HEK293 (cell line): ENCODE measurements around the gene CECR2.
A peak's percentile ranks its signal among the peaks of the same experiment; 100 is the strongest.

Experiments
- CTCF ChIA-PET: fragments of 350-600 bp; formaldehyde crosslinking; extraction: SDS; loops from one replicate; lab custom pipeline; 2021; ENCODE audit warnings: antibody characterized with exemption; lab: Yijun Ruan, JAX
- POLR2A ChIA-PET: fragments of 300-600 bp; formaldehyde crosslinking; extraction: SDS; loops from one replicate; lab custom pipeline; 2020; ENCODE audit warnings: antibody characterized with exemption, inconsistent platforms; lab: Yijun Ruan, JAX
- H3K27ac ChIP-seq: fragments of 200-500 bp; sonication (Bioruptor generic); 2 replicates; pipeline ENCODE4 v1.5.1; 2014; ENCODE audit warnings: low read depth, low read length, control low read depth, inconsistent platforms; ENCODE audit errors: extremely low read depth
- H3K36me3 ChIP-seq, 2 experiments: fragments of 200-500 bp in 1 of 2; sonication (Bioruptor generic) in 1 of 2; 1 replicate in 1 of 2; 2 replicates in 1 of 2; pipeline ENCODE4 v1.5.1; 2014 to 2017; ENCODE audit warnings: inconsistent platforms in 2 of 2, low read length in 2 of 2; ENCODE audit not compliant: control insufficient read depth in 2 of 2, insufficient read depth in 1 of 2
- H3K4me1 ChIP-seq: fragments of 200-500 bp; sonication (Bioruptor generic); 2 replicates; pipeline ENCODE4 v1.5.1; 2014; ENCODE audit warnings: mild to moderate bottlenecking, low read length, inconsistent platforms; ENCODE audit not compliant: control insufficient read depth, insufficient read depth
- H3K4me3 ChIP-seq: 2 replicates; pipeline ENCODE4 v1.5.1; 2011; ENCODE audit warnings: low read depth, mild to moderate bottlenecking, control low read depth, low read length, moderate library complexity
- H3K9me3 ChIP-seq: fragments of 200-500 bp; sonication (Bioruptor generic); 2 replicates; pipeline ENCODE4 v1.5.1; 2014; ENCODE audit warnings: low read depth, low read length, inconsistent platforms; ENCODE audit not compliant: control insufficient read depth, insufficient read depth
- GLI4 ChIP-seq: fragments of 450-650 bp; formaldehyde crosslinking; IDR thresholded peaks from 2 replicates; pipeline ENCODE4 v1.5.1; 2016; ENCODE audit warnings: missing biosample characterization, missing genetic modification characterization
- KLF8 ChIP-seq: fragments of 450-650 bp; formaldehyde crosslinking; IDR thresholded peaks from 2 replicates; pipeline ENCODE4 v1.5.1; 2016; ENCODE audit warnings: missing biosample characterization, missing genetic modification characterization
- SP2 ChIP-seq: fragments of 450-650 bp; formaldehyde crosslinking; IDR thresholded peaks from 2 replicates; pipeline ENCODE4 v1.5.1; 2016; ENCODE audit warnings: missing biosample characterization, missing genetic modification characterization
- WT1 ChIP-seq: fragments of 450-650 bp; formaldehyde crosslinking; IDR thresholded peaks from 2 replicates; pipeline ENCODE4 v1.5.1; 2016; ENCODE audit warnings: missing biosample characterization, missing genetic modification characterization
- ZNF23 ChIP-seq: fragments of 450-650 bp; formaldehyde crosslinking; IDR thresholded peaks from 2 replicates; pipeline ENCODE4 v1.5.1; 2016; ENCODE audit warnings: missing biosample characterization, missing genetic modification characterization, borderline replicate concordance
- ZNF24 ChIP-seq: fragments of 450-650 bp; formaldehyde crosslinking; IDR thresholded peaks from 2 replicates; pipeline ENCODE4 v1.5.1; 2016; ENCODE audit warnings: missing biosample characterization, missing genetic modification characterization
- ZNF248 ChIP-seq: fragments of 450-650 bp; formaldehyde crosslinking; IDR thresholded peaks from 2 replicates; pipeline ENCODE4 v1.5.1; 2017; ENCODE audit warnings: missing biosample characterization, missing genetic modification characterization
- ZNF266 ChIP-seq: fragments of 450-650 bp; formaldehyde crosslinking; IDR thresholded peaks from 2 replicates; pipeline ENCODE4 v1.5.1; 2016; ENCODE audit warnings: missing biosample characterization, missing genetic modification characterization, low read depth
- ZNF394 ChIP-seq: fragments of 450-650 bp; formaldehyde crosslinking; IDR thresholded peaks from 2 replicates; pipeline ENCODE4 v1.5.1; 2016; ENCODE audit warnings: missing biosample characterization, missing genetic modification characterization, mild to moderate bottlenecking, moderate library complexity, borderline replicate concordance
- ZNF426 ChIP-seq: fragments of 450-650 bp; formaldehyde crosslinking; IDR thresholded peaks from 2 replicates; pipeline ENCODE4 v1.5.1; 2017; ENCODE audit warnings: missing biosample characterization, missing genetic modification characterization, mild to moderate bottlenecking, inconsistent platforms, moderate library complexity
- ZNF48 ChIP-seq: fragments of 450-650 bp; formaldehyde crosslinking; IDR thresholded peaks from 2 replicates; pipeline ENCODE4 v1.5.1; 2016; ENCODE audit warnings: missing biosample characterization, missing genetic modification characterization
- ZNF530 ChIP-seq: fragments of 450-650 bp; formaldehyde crosslinking; IDR thresholded peaks from 2 replicates; pipeline ENCODE4 v1.5.1; 2016; ENCODE audit warnings: low read depth, missing biosample characterization, missing genetic modification characterization
- ZNF548 ChIP-seq: fragments of 450-650 bp; formaldehyde crosslinking; IDR thresholded peaks from 2 replicates; pipeline ENCODE4 v1.5.1; 2016; ENCODE audit warnings: missing biosample characterization, missing genetic modification characterization
- ZNF549 ChIP-seq: fragments of 450-650 bp; IDR thresholded peaks from 2 replicates; pipeline ENCODE4 v1.5.1; 2018; ENCODE audit warnings: missing biosample characterization, missing genetic modification characterization, mild to moderate bottlenecking, inconsistent platforms, moderate library complexity
- ZNF555 ChIP-seq: fragments of 450-650 bp; formaldehyde crosslinking; conservative IDR thresholded peaks from 2 replicates; pipeline ENCODE4 v1.5.1; 2017; ENCODE audit warnings: missing biosample characterization, mild to moderate bottlenecking, missing genetic modification characterization, inconsistent platforms
- ZNF596 ChIP-seq: fragments of 450-650 bp; IDR thresholded peaks from 2 replicates; pipeline ENCODE4 v1.5.0; 2018; ENCODE audit warnings: missing biosample characterization, mild to moderate bottlenecking, missing genetic modification characterization, moderate library complexity
- ZNF670 ChIP-seq: fragments of 450-650 bp; formaldehyde crosslinking; IDR thresholded peaks from 2 replicates; pipeline ENCODE4 v1.5.1; 2016; ENCODE audit warnings: missing biosample characterization, missing genetic modification characterization, low read depth
- ZNF830 ChIP-seq: fragments of 450-650 bp; IDR thresholded peaks from 2 replicates; pipeline ENCODE4 v1.5.0; 2018; ENCODE audit warnings: missing biosample characterization, missing genetic modification characterization, low read depth, mild to moderate bottlenecking, moderate library complexity
- ZSCAN23 ChIP-seq: fragments of 450-650 bp; formaldehyde crosslinking; IDR thresholded peaks from 2 replicates; pipeline ENCODE4 v1.5.1; 2016; ENCODE audit warnings: missing biosample characterization, missing genetic modification characterization
- TF ChIP-seq, protein P1 (sequence below): fragments of 450-650 bp; formaldehyde crosslinking; IDR thresholded peaks from 2 replicates; pipeline ENCODE4 v1.5.1; 2016; ENCODE audit warnings: missing biosample characterization, missing genetic modification characterization, low read depth
- TF ChIP-seq, protein P2 (sequence below): fragments of 450-650 bp; formaldehyde crosslinking; IDR thresholded peaks from 2 replicates; pipeline ENCODE4 v1.5.1; 2017; ENCODE audit warnings: missing biosample characterization, mild to moderate bottlenecking, missing genetic modification characterization, moderate library complexity
- TF ChIP-seq, protein P3 (sequence below): fragments of 450-650 bp; formaldehyde crosslinking; IDR thresholded peaks from 2 replicates; pipeline ENCODE4 v1.5.1; 2016; ENCODE audit warnings: missing biosample characterization, missing genetic modification characterization
- TF ChIP-seq, protein P4 (sequence below): fragments of 450-650 bp; formaldehyde crosslinking; IDR thresholded peaks from 2 replicates; pipeline ENCODE4 v1.5.1; 2016; ENCODE audit warnings: missing biosample characterization, missing genetic modification characterization

Gene CECR2

DNA sequence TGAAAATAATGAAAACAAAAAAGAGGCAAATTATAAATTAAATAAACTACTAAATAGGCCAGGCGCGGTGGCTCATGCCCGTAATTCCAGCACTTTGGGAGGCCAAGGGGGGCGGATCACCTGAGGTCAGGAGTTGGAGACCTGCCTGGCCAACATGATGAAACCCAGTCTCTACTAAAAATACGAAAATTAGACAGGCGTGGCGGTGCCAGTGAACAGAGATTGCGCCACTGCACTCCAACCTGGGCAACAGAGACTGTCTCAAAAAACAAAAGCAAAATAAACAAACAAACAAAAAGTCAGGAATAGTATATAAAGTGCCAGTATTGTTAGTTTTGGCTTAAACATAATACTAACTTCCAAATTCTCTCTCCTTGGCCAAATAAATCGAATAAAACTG lies 37.6 kb upstream of the CECR2 start:
- H3K4me3 ChIP-seq = no peak overlapping the region
- ChIA-PET POLR2A (no interaction called here), CTCF (no interaction called here)
- no peaks in the 10 kb centered on the region for H3K4me1 ChIP-seq
- H3K27ac ChIP-seq = no peak overlapping the region
- no peaks in the 10 kb centered on the region for H3K36me3 ChIP-seq
- no peaks in the 10 kb centered on the region for H3K9me3 ChIP-seq
- TF ChIP-seq ZNF24 (tag by site-specific recombination) (no peak), WT1 (tag by site-specific recombination) (no peak), ZNF549 (tag by site-specific recombination) (no peak), ZNF48 (tag by site-specific recombination) (no peak), ZNF23 (tag by site-specific recombination) (no peak), ZNF530 (no peak), ZSCAN23 (tag by site-specific recombination) (no peak), ZNF555 (tag by site-specific recombination) (no peak), ZNF670 (tag by site-specific recombination) (no peak), ZNF548 (tag by site-specific recombination) (no peak), ZNF596 (no peak), ZNF426 (tag by site-specific recombination) (no peak), ZNF830 (tag by site-specific recombination) (no peak), ZNF394 (tag by site-specific recombination) (no peak), KLF8 (no peak), ZNF248 (no peak), ZNF266 (tag by site-specific recombination) (no peak)
- TF ChIP-seq, protein P1, sequence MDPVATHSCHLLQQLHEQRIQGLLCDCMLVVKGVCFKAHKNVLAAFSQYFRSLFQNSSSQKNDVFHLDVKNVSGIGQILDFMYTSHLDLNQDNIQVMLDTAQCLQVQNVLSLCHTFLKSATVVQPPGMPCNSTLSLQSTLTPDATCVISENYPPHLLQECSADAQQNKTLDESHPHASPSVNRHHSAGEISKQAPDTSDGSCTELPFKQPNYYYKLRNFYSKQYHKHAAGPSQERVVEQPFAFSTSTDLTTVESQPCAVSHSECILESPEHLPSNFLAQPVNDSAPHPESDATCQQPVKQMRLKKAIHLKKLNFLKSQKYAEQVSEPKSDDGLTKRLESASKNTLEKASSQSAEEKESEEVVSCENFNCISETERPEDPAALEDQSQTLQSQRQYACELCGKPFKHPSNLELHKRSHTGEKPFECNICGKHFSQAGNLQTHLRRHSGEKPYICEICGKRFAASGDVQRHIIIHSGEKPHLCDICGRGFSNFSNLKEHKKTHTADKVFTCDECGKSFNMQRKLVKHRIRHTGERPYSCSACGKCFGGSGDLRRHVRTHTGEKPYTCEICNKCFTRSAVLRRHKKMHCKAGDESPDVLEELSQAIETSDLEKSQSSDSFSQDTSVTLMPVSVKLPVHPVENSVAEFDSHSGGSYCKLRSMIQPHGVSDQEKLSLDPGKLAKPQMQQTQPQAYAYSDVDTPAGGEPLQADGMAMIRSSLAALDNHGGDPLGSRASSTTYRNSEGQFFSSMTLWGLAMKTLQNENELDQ (tag by site-specific recombination) = no peak

DNA sequence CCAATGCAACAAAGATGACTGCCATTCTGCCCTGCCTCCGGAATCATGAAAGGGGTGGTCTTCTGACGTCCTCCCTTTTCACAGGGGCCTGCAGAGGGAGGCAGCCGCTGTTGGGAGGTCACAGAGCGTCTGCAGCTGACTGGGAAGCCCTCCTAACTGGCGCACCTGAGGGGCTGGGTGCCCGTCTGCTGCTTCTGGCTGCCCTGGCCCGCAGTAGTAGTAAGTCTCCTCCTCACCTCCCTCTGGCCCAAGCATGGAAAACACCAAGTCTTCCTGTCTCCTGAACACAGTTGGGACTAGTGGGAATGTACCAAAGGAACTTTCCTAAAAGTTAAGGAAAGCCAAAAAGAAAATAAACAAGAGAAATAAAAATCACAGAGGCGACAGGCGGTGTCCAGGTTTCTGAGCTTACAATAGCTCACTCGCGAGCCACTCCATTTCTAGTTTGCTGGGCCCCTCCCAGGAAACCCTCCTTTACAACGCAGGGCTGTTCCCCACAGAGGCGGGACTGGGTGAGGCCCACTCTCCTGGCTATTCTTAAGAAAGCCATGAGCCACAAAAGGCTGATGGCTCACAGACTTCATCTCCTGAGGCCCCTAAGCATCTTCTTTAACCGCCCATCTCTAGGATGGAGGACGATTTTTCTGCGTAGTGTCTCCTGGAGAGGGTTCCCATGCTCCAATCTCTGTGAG lies 37.0 kb upstream of the CECR2 start:
- ChIA-PET CTCF (no interaction called here), POLR2A (no interaction called here)
- Histone ChIP-seq H3K27ac (no peak overlapping the region), H3K9me3 (no peaks in the 10 kb centered on the region), H3K4me1 (no peaks in the 10 kb centered on the region), H3K36me3 (no peaks in the 10 kb centered on the region), H3K4me3 (no peak overlapping the region)
- TF ChIP-seq, protein P2, sequence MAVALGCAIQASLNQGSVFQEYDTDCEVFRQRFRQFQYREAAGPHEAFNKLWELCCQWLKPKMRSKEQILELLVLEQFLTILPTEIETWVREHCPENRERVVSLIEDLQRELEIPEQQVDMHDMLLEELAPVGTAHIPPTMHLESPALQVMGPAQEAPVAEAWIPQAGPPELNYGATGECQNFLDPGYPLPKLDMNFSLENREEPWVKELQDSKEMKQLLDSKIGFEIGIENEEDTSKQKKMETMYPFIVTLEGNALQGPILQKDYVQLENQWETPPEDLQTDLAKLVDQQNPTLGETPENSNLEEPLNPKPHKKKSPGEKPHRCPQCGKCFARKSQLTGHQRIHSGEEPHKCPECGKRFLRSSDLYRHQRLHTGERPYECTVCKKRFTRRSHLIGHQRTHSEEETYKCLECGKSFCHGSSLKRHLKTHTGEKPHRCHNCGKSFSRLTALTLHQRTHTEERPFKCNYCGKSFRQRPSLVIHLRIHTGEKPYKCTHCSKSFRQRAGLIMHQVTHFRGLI (tag by site-specific recombination) = no peak
- TF ChIP-seq SP2 (tag by site-specific recombination) (no peak), GLI4 (tag by site-specific recombination) (no peak), ZNF530 (no peak)
- TF ChIP-seq, protein P3, sequence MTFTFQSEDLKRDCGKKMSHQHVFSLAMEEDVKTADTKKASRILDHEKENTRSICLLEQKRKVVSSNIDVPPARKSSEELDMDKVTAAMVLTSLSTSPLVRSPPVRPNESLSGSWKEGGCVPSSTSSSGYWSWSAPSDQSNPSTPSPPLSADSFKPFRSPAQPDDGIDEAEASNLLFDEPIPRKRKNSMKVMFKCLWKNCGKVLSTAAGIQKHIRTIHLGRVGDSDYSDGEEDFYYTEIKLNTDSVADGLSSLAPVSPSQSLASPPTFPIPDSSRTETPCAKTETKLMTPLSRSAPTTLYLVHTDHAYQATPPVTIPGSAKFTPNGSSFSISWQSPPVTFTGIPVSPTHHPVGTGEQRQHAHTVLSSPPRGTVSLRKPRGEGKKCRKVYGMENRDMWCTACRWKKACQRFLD (tag by site-specific recombination) = no peak
- TF ChIP-seq, protein P4, sequence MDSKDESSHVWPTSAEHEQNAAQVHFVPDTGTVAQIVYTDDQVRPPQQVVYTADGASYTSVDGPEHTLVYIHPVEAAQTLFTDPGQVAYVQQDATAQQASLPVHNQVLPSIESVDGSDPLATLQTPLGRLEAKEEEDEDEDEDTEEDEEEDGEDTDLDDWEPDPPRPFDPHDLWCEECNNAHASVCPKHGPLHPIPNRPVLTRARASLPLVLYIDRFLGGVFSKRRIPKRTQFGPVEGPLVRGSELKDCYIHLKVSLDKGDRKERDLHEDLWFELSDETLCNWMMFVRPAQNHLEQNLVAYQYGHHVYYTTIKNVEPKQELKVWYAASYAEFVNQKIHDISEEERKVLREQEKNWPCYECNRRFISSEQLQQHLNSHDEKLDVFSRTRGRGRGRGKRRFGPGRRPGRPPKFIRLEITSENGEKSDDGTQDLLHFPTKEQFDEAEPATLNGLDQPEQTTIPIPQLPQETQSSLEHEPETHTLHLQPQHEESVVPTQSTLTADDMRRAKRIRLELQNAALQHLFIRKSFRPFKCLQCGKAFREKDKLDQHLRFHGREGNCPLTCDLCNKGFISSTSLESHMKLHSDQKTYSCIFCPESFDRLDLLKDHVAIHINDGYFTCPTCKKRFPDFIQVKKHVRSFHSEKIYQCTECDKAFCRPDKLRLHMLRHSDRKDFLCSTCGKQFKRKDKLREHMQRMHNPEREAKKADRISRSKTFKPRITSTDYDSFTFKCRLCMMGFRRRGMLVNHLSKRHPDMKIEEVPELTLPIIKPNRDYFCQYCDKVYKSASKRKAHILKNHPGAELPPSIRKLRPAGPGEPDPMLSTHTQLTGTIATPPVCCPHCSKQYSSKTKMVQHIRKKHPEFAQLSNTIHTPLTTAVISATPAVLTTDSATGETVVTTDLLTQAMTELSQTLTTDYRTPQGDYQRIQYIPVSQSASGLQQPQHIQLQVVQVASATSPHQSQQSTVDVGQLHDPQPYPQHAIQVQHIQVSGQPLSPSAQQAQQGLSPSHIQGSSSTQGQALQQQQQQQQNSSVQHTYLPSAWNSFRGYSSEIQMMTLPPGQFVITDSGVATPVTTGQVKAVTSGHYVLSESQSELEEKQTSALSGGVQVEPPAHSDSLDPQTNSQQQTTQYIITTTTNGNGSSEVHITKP (tag by site-specific recombination) = peak; percentile 54
